Stimulated activated CD4-positive, alpha-beta T cell treated with anti-CD3 and anti-CD28 coated beads, Interleukin-15, amount 100 ng/mL, for 1 hour (primary cell): Measurements from ENCODE around the gene SPOCD1.
A peak's percentile ranks its signal among the peaks of the same experiment; 100 is the strongest.

Source experiments
- DNase-seq, 2 donors: peaks; one replicate each; pipeline ENCODE4 v3.0.0-alpha.2; 2020; ENCODE audit warnings: low read depth in 1 of 2, low spot score in 1 of 2

SPOCD1 gene

GRCh38 chr1:31773861-31774260 lies 42.0 kb downstream of the SPOCD1 start:
- no peak for DNase-seq

DNA sequence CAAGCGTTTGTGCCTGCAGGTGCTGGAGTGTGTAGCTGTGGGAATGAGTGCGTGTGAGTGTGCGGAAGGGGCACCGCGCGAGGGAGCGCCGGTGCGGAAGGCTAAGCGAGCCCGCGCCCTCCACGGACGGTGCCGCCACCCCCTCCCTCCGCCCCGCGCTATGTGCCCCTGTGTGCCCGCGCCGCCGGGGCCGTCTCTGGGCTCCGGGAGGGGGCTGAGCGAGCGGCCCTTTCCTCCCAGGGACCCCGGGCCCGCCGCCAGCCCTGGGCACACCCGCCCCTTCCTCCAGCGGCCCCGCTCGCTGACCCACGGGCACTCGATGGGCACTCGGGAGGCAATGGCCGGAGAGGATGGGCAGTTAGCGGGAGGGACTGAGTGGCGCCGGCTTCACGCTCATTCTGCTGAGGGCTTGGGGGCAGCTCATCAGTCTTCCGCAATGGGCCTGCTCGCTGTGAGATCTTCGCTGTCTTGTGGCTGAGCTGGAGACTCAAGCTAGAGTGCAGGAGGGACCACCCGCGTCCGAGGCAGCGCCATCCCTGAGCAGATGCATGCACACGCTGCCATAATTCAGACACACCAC lies 43.1 kb downstream of the SPOCD1 start:
- DNase-seq = no peak

- peak; percentile 14 to 33 for DNase-seq
Measured at GRCh38 chr1:31771891-31772668, 43.7 kb downstream of the SPOCD1 start.

DNA sequence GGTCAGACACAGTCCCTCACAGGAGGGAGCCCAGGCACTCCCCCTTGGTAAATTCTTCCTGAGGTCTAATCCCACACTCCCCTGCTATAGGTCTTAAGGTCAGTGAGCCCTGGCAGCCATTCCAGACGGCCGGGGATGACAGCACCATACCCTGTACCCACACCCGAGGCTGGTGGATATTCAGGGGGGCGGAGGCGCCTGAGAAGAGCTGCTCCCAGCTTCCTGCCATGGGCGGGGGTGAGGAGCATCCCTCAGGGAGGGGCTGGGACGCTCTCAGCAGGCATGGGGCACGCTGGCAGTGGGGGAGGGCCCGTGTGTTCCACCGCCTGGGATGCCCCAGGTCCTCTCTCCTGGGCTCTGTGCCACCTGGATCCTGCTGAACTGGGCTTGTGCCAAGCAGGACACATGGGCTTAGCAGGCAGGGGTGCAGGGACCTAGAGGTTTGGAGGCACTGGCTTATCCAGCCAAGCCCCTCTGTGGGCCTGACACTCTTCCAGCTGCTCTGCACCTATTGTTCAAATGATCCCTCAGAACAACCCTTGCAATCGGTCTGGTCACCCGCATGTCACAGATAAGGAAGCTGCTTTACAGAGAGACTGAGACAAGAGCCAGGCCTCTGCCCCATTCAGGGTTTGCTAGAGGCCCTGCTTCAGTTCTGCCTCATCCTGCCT lies 46.0 kb downstream of the SPOCD1 start:
- DNase-seq = no peak

- no peak for DNase-seq
Measured at GRCh38 chr1:31768939-31769704, 46.7 kb downstream of the SPOCD1 start.

DNA sequence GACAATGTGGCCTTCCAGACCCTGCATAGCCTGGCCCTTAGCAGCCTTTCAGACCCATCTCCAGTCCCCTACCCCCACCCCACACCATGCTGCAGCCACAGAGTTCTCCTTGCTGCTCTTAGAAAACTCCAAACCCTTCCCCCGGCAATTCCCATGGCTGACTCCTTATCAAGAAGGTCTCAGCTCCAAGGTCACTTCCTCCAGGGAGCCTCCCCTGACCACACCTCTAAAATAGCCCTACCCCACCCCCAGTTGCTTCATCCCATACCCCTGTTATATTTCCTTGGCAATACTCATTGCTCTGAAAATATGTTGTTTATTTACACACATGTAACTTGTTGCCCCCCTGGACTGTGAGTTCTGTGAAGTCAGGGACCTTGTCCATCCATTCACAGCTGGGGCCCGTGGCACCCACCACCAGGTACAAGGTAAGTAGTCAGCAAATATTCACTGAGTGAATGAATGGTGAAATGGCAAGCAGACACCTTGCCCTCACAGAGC lies 47.4 kb downstream of the SPOCD1 start:
- no peak for DNase-seq

- no peak for DNase-seq
Measured at GRCh38 chr1:31767225-31767624, 48.6 kb downstream of the SPOCD1 start.

- no peak for DNase-seq
Measured at GRCh38 chr1:31765516-31765915, 50.3 kb downstream of the SPOCD1 start.

GRCh38 chr1:31765041-31765467 lies 50.8 kb downstream of the SPOCD1 start:
- DNase-seq = no peak

GRCh38 chr1:31764312-31765040 lies 51.3 kb downstream of the SPOCD1 start, which contains the start of gene ADGRB2:
ADGRB2 (minus strand) TSS chr1:31764340; CDS start chr1:31757221, 7,119 bp downstream.
- DNase-seq = peak in 1 of 2 donors; percentile 12

- DNase-seq = no peak
Measured at GRCh38 chr1:31763671-31764311, 52.0 kb downstream of the SPOCD1 start.

- DNase-seq = peak; percentile 49 to 64
Measured at GRCh38 chr1:31762726-31763670, 52.8 kb downstream of the SPOCD1 start.

DNA sequence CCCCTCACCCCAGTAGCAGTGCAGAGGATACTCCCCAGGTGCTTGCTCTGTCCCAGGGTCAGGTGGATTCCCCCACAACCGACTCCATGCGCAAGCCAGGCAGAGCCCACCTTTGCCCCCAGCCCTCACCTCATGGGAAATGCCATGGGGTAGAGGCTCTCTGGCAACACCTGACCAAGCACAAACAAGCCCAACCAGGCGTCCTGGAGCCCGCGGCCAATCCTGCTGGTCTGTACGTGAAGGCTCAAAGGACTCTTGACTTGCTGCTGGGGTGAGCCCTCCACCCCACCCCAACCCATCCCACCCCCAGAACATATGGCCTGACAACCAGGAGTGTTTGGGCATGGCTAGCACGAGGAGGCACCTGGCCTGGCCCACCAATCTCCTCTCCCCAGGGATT lies 53.5 kb downstream of the SPOCD1 start:
- DNase-seq = no peak

DNA sequence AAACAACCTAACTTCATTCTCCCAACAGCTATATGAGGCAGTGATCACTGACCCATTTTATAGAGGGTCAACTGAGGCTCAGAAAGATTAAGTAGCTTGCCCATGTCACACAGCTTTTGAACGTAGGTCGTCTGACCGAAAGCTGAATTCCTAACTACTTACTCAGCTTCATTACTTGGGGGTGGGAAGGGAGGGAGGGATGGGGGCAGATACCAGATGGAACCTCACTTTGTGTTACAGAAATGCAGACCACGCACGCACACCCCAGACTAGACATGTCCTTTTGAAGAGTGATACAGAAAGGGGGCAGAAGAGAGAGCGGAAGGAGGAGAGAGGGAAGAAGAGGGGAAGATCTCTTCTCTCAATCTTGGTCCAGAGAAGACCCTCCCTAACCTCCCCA lies 53.9 kb downstream of the SPOCD1 start:
- DNase-seq = no peak

- DNase-seq = peak; percentile 38 to 44
Measured at GRCh38 chr1:31760471-31761470, 55.1 kb downstream of the SPOCD1 start.

DNA sequence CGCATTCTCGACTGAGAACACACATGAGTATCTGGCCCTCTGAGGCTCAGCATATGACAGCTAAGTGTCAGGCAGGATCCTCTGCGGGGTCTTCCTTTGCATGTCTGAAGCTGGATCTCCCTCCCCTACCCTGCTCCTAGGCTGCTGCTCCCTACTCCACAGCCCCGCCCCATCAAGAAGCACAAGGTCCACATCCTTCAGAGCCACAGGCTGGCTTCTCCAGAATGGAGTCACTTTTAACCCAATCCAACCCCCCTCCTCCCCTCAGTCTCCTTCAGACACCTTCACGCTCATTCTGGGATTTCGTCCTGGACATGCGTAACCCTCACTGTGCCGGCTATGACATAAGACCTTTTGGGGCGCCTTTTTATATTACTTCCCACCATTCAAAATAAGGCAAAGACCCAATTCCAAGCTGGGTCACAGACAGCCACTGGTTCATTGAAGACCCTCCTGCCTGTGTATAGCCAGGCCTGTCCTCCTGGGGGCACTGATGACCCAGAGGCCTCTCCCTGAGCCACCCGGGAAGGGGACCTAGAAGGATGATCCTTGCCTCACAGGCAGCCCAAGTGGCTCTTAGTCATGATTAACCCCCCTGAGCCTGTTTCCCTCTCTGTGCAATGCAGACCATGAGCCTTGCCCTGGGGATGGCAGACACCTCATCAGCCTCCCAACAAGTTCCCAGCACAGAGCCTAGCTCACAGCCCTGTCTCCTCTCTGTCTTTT lies 56.4 kb downstream of the SPOCD1 start:
- no peak for DNase-seq

- no peak for DNase-seq
Measured at GRCh38 chr1:31758823-31759222, 57.0 kb downstream of the SPOCD1 start.
